ENCODE results near the gene EIF4E.
"Not testable (repeated sequence)": the region's sequence is repeated elsewhere in the genome, so short reads cannot be mapped to it uniquely, and the experiment has no call there.

Gene EIF4E

GRCh38 chr4:98930311-98930865, 1.5 kb upstream of the EIF4E start:
- no peak for DNase-seq

- DNase-seq, result no peak
Measured at GRCh38 chr4:98929341-98930267, 671 bp upstream of the EIF4E start.

GRCh38 chr4:98928131-98928504, 815 bp downstream of the EIF4E start:
- DNase-seq, result peak; percentile 28

- DNase-seq, result not testable (repeated sequence)
Measured at GRCh38 chr4:98926257-98926656, 2.7 kb downstream of the EIF4E start.

GRCh38 chr4:98921292-98921691, 7.6 kb downstream of the EIF4E start:
- DNase-seq, result no peak

GRCh38 chr4:98919996-98920395, 8.9 kb downstream of the EIF4E start:
- DNase-seq, result no peak

GRCh38 chr4:98910728-98911127, 18.2 kb downstream of the EIF4E start:
- not testable (repeated sequence) for DNase-seq

GRCh38 chr4:98909646-98910401, 19.1 kb downstream of the EIF4E start:
- DNase-seq, result no peak

- DNase-seq, result no peak
Measured at GRCh38 chr4:98908703-98909262, 20.1 kb downstream of the EIF4E start.

- no peak for DNase-seq
Measured at GRCh38 chr4:98908182-98908581, 20.8 kb downstream of the EIF4E start.

GRCh38 chr4:98905839-98906238, 23.1 kb downstream of the EIF4E start:
- DNase-seq, result no peak

- no peak for DNase-seq
Measured at GRCh38 chr4:98905297-98905696, 23.6 kb downstream of the EIF4E start.

- DNase-seq, result no peak
Measured at GRCh38 chr4:98903963-98904362, 25.0 kb downstream of the EIF4E start.

- no peak for DNase-seq
Measured at GRCh38 chr4:98903561-98903960, 25.4 kb downstream of the EIF4E start.

GRCh38 chr4:98899277-98899676, 29.7 kb downstream of the EIF4E start:
- DNase-seq, result no peak

- no peak for DNase-seq
Measured at GRCh38 chr4:98891478-98892337, 37.2 kb downstream of the EIF4E start.

- DNase-seq, result no peak
Measured at GRCh38 chr4:98890702-98891455, 38.1 kb downstream of the EIF4E start.

- no peak for DNase-seq
Measured at GRCh38 chr4:98887145-98887544, 41.8 kb downstream of the EIF4E start.

- not testable (repeated sequence) for DNase-seq
Measured at GRCh38 chr4:98886382-98886781, 42.6 kb downstream of the EIF4E start.

- not testable (repeated sequence) for DNase-seq
Measured at GRCh38 chr4:98880884-98881283, 48.0 kb downstream of the EIF4E start.

GRCh38 chr4:98879515-98879914, 49.4 kb downstream of the EIF4E start:
- no peak for DNase-seq

GRCh38 chr4:98873059-98873458, 55.9 kb downstream of the EIF4E start:
- no peak for DNase-seq

Measured in DMS153 (cell line).